H9 (cell line): ENCODE results near the gene TAGLN3. TPM values are rescaled to one million over a fixed set of nuclear protein-coding genes. Genes with fewer than 3 reads are reported as not detected.

ENCODE experiments used
- DNase-seq: peaks from one replicate; pipeline ENCODE4 v3.0.0-alpha.2; 2017
- H2AFZ ChIP-seq: one replicate; pipeline ENCODE4 v1.6.1; 2013; ENCODE audit warnings: mild to moderate bottlenecking, low read length, control low read depth, moderate library complexity
- H2AK5ac ChIP-seq: 2 replicates; pipeline ENCODE4 v1.6.1; 2013; ENCODE audit warnings: low read length, control low read depth, mixed read lengths; ENCODE audit not compliant: insufficient read length
- H2BK120ac ChIP-seq: one replicate; pipeline ENCODE4 v1.6.1; 2013; ENCODE audit warnings: low read depth, mild to moderate bottlenecking, low read length, control low read depth, inconsistent platforms; ENCODE audit not compliant: poor library complexity, severe bottlenecking
- H2BK12ac ChIP-seq: 2 replicates; pipeline ENCODE4 v1.6.1; 2013; ENCODE audit warnings: low read length, control low read depth, mixed read lengths, low read depth; ENCODE audit not compliant: insufficient read length
- H2BK15ac ChIP-seq: 2 replicates; pipeline ENCODE4 v1.6.1; 2013; ENCODE audit warnings: low read depth, low read length, control low read depth
- H2BK20ac ChIP-seq: one replicate; pipeline ENCODE4 v1.6.1; 2013; ENCODE audit warnings: low read depth, mild to moderate bottlenecking, low read length, control low read depth, inconsistent platforms; ENCODE audit not compliant: poor library complexity, severe bottlenecking
- H2BK5ac ChIP-seq: 2 replicates; pipeline ENCODE4 v1.6.1; 2013; ENCODE audit warnings: low read length, control low read depth, mixed read lengths; ENCODE audit not compliant: insufficient read length
- H3K14ac ChIP-seq: 2 replicates; pipeline ENCODE4 v1.6.1; 2013; ENCODE audit warnings: low read length, control low read depth; ENCODE audit not compliant: insufficient read depth
- H3K18ac ChIP-seq: 2 replicates; pipeline ENCODE4 v1.6.1; 2013; ENCODE audit warnings: low read depth, mild to moderate bottlenecking, mixed read lengths, low read length, control low read depth; ENCODE audit not compliant: insufficient read length
- H3K23ac ChIP-seq: 2 replicates; pipeline ENCODE4 v1.6.1; 2013; ENCODE audit warnings: low read length, control low read depth, mixed read lengths, low read depth; ENCODE audit not compliant: insufficient read length
- H3K23me2 ChIP-seq: 2 replicates; pipeline ENCODE4 v1.6.1; 2013; ENCODE audit warnings: low read depth, mild to moderate bottlenecking, mixed read lengths, low read length, control low read depth; ENCODE audit not compliant: insufficient read length, poor library complexity, severe bottlenecking
- H3K27ac ChIP-seq: 2 replicates; pipeline ENCODE4 v1.5.1; 2013; ENCODE audit warnings: low read length, control low read depth, mixed read lengths, low read depth; ENCODE audit not compliant: insufficient read length
- H3K27me3 ChIP-seq: 2 replicates; pipeline ENCODE4 v1.6.1; 2013; ENCODE audit warnings: low read length, control low read depth, inconsistent platforms; ENCODE audit not compliant: insufficient read depth
- H3K4ac ChIP-seq: 2 replicates; pipeline ENCODE4 v1.6.1; 2013; ENCODE audit warnings: low read depth, mild to moderate bottlenecking, control low read depth, inconsistent platforms, low read length, moderate library complexity
- H3K4me1 ChIP-seq: 2 replicates; pipeline ENCODE4 v1.6.1; 2013; ENCODE audit warnings: low read length, control low read depth, inconsistent platforms; ENCODE audit not compliant: insufficient read depth
- H3K4me2 ChIP-seq: 2 replicates; pipeline ENCODE4 v1.6.1; 2013; ENCODE audit warnings: low read length, control low read depth, mixed read lengths; ENCODE audit not compliant: insufficient read length, insufficient read depth
- H3K56ac ChIP-seq: 2 replicates; pipeline ENCODE4 v1.6.1; 2013; ENCODE audit warnings: low read depth, mild to moderate bottlenecking, mixed read lengths, low read length, control low read depth; ENCODE audit not compliant: insufficient read length
- H3K79me1 ChIP-seq: 2 replicates; pipeline ENCODE4 v1.6.1; 2013; ENCODE audit warnings: low read depth, mild to moderate bottlenecking, moderate library complexity, low read length, control low read depth, inconsistent platforms; ENCODE audit not compliant: insufficient read depth, poor library complexity, severe bottlenecking
- H3K79me2 ChIP-seq: 2 replicates; pipeline ENCODE4 v1.6.1; 2013; ENCODE audit warnings: low read length, control low read depth, inconsistent platforms; ENCODE audit not compliant: insufficient read depth
- H3K9ac ChIP-seq: 2 replicates; pipeline ENCODE4 v1.6.1; 2013; ENCODE audit warnings: low read length, control low read depth, mixed read lengths; ENCODE audit not compliant: insufficient read length; ENCODE audit errors: extremely low read depth
- H3K9me3 ChIP-seq: one replicate; pipeline ENCODE4 v1.6.1; 2013; ENCODE audit warnings: low read depth, low read length, inconsistent platforms; ENCODE audit not compliant: control insufficient read depth
- H3T11ph ChIP-seq: one replicate; pipeline ENCODE4 v1.6.1; 2013; ENCODE audit warnings: mild to moderate bottlenecking, low read length, control low read depth, inconsistent platforms
- H4K20me1 ChIP-seq: one replicate; pipeline ENCODE4 v1.6.1; 2013; ENCODE audit not compliant: control insufficient read depth, insufficient read length, insufficient read depth
- H4K5ac ChIP-seq: 2 replicates; pipeline ENCODE4 v1.6.1; 2013; ENCODE audit warnings: low read depth, mild to moderate bottlenecking, mixed read lengths, low read length, control low read depth; ENCODE audit not compliant: insufficient read length
- H4K8ac ChIP-seq: replicated peaks from 2 replicates; pipeline ENCODE4 v1.6.1; 2013; ENCODE audit warnings: low read length, control low read depth, mixed read lengths, low read depth; ENCODE audit not compliant: insufficient read length
- H4K91ac ChIP-seq: 2 replicates; pipeline ENCODE4 v1.6.1; 2013; ENCODE audit warnings: low read depth, mild to moderate bottlenecking, moderate library complexity, mixed read lengths, low read length, control low read depth; ENCODE audit not compliant: insufficient read length
- H3K27ac Mint-ChIP-seq, 3 experiments: 2 replicates in 2 of 3; 3 replicates in 1 of 3; pipeline ENCODE4 v1.8.0; 2020 to 2021; ENCODE audit warnings: mixed read lengths in 3 of 3, mild to moderate bottlenecking in 1 of 3, moderate library complexity in 1 of 3
- H3K27me3 Mint-ChIP-seq: 2 replicates; pipeline ENCODE4 v1.8.0; 2021; ENCODE audit warnings: low read depth, mild to moderate bottlenecking, moderate library complexity, mixed read lengths
- H3K36me3 Mint-ChIP-seq, 3 experiments: 2 replicates in 2 of 3; 3 replicates in 1 of 3; pipeline ENCODE4 v1.8.0; 2020 to 2021; ENCODE audit warnings: low read depth in 3 of 3, mixed read lengths in 3 of 3; ENCODE audit not compliant: insufficient read depth in 1 of 3
- H3K4me1 Mint-ChIP-seq, 2 experiments: 2 replicates each; pipeline ENCODE4 v1.8.0; 2020; ENCODE audit warnings: mixed read lengths in 2 of 2
- H3K4me3 Mint-ChIP-seq, 2 experiments: 2 replicates in 1 of 2; 3 replicates in 1 of 2; pipeline ENCODE4 v1.8.0; 2020 to 2021; ENCODE audit warnings: mild to moderate bottlenecking in 2 of 2, mixed read lengths in 2 of 2, moderate library complexity in 1 of 2
- H3K9me3 Mint-ChIP-seq, 2 experiments: 2 replicates in 1 of 2; 3 replicates in 1 of 2; pipeline ENCODE4 v1.8.0; 2020; ENCODE audit warnings: mild to moderate bottlenecking in 2 of 2, mixed read lengths in 2 of 2, moderate library complexity in 1 of 2
- CTCF ChIP-seq: fragments of 200-600 bp; sonication (generic); conservative IDR thresholded peaks from 3 replicates; pipeline ENCODE4 v1.8.0; 2021; ENCODE audit warnings: antibody characterized with exemption, mild to moderate bottlenecking
- WGBS: extraction: QIAGEN DNeasy Blood & Tissue Kit; methylation state at CpG from one replicate; pipeline ENCODE4 v1.1.7; 2013; ENCODE audit warnings: missing lambda C conversion rate, low lambda C conversion rate, mixed read lengths; ENCODE audit not compliant: insufficient read length; ENCODE audit errors: extremely low coverage; 5-methylcytosine and 5-hydroxymethylcytosine counted together
- total RNA-seq: library from RNA; stranded (reverse); gene quantifications from 2 replicates; pipeline ENCODE4 v1.2.1, GENCODE V29; 2021

The TAGLN3 gene
- total RNA-seq, 1 experiment from 2014 or later: 6.4 TPM

DNA sequence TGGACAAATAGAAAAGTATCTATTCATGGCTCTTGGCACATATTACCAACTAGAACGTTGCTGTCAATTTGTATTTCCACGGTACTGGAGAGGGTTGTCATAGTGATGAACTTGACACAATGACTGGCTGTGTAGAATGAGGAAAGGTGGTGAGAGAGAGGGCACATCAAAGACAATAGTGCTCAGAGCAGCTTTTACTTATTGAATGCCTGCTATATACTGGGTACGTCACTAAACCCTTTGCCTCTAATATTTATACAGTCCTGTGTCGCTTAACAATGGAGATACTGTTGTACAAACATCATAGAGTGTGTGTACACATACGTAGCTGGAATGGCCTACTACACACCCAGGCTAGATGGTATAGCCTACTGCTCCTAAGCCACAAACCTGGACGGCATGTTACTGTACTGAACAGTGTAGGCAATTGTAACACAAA, 44.1 kb downstream of the TAGLN3 start:
- H3K27me3 Mint-ChIP-seq: no peaks in the 10 kb centered on the region
- Histone ChIP-seq H3K14ac (no peak overlapping the region), H3K23ac (no peak overlapping the region), H2BK5ac (no peak overlapping the region), H3K79me1 (no peaks in the 10 kb centered on the region), H3K23me2 (no peaks in the 10 kb centered on the region), H4K5ac (no peak overlapping the region), H3K9me3 (no peaks in the 10 kb centered on the region), H3K4ac (no peak overlapping the region), H2AFZ (no peak overlapping the region), H3K27ac (no peak overlapping the region), H3T11ph (no peak overlapping the region), H3K4me1 (no peaks in the 10 kb centered on the region), H2BK12ac (no peak overlapping the region), H2AK5ac (no peak overlapping the region), H2BK15ac (no peak overlapping the region), H2BK20ac (no peak overlapping the region), H3K56ac (no peak overlapping the region), H2BK120ac (no peak overlapping the region), H4K8ac (no peak overlapping the region), H3K4me2 (no peak overlapping the region), H4K91ac (no peak overlapping the region), H3K79me2 (no peaks in the 10 kb centered on the region), H3K18ac (no peak overlapping the region), H3K9ac (no peak overlapping the region), H3K27me3 (no peaks in the 10 kb centered on the region), H4K20me1 (no peaks in the 10 kb centered on the region)
- peaks cover 12 to 15% of the 10 kb centered on the region in 2 experiments for H3K4me1 Mint-ChIP-seq
- peaks cover 0 to 3% (median 0%) of the 10 kb centered on the region in 3 experiments; a peak in 1 of 7 replicates for H3K36me3 Mint-ChIP-seq
- WGBS: no CpG with 5 or more reads among the region's 6 CpGs
- no peak for DNase-seq
- H3K4me3 Mint-ChIP-seq: no peak overlapping the region
- peaks cover 0 to 2% of the 10 kb centered on the region in 2 experiments; a peak in 2 of 5 replicates for H3K9me3 Mint-ChIP-seq
- no peak for TF ChIP-seq CTCF
- no peak overlapping the region for H3K27ac Mint-ChIP-seq
